Esophagus (tissue), 2 donors: ENCODE results near the gene KCTD7. TPM values are rescaled to one million over a fixed set of nuclear protein-coding genes. Genes with fewer than 3 reads are reported as not detected.
"Not testable (repeated sequence)": the region's sequence is repeated elsewhere in the genome, so short reads cannot be mapped to it uniquely, and the experiment has no call there.

Source experiments
- H3K27ac ChIP-seq, 2 donors: one replicate each; pipeline ENCODE4 v1.5.1; 2013; ENCODE audit warnings: low read depth in 2 of 2, mild to moderate bottlenecking in 2 of 2, inconsistent platforms in 1 of 2, low read length in 1 of 2, moderate library complexity in 1 of 2
- H3K27me3 ChIP-seq, 2 donors: one replicate each; pipeline ENCODE4 v1.6.1; 2013; ENCODE audit warnings: low read length in 2 of 2, control low read depth in 1 of 2, mild to moderate bottlenecking in 1 of 2; ENCODE audit not compliant: insufficient read depth in 2 of 2, control insufficient read depth in 1 of 2
- H3K36me3 ChIP-seq, 2 donors: one replicate each; pipeline ENCODE4 v1.6.1; 2013; ENCODE audit warnings: low read length in 1 of 2; ENCODE audit not compliant: control insufficient read depth in 2 of 2, insufficient read depth in 2 of 2
- H3K4me1 ChIP-seq, 2 donors: one replicate each; pipeline ENCODE4 v1.6.1; 2013; ENCODE audit warnings: low read length in 1 of 2; ENCODE audit not compliant: control insufficient read depth in 2 of 2, insufficient read depth in 2 of 2
- H3K4me3 ChIP-seq, 2 donors: one replicate each; pipeline ENCODE4 v1.5.1; 2013; ENCODE audit warnings: low read length in 2 of 2, mild to moderate bottlenecking in 2 of 2, low read depth in 1 of 2, moderate library complexity in 1 of 2
- H3K9me3 ChIP-seq, 2 donors: one replicate each; pipeline ENCODE4 v1.6.1; 2013; ENCODE audit warnings: mild to moderate bottlenecking in 2 of 2, low read depth in 1 of 2, low read length in 1 of 2, moderate library complexity in 1 of 2; ENCODE audit not compliant: control insufficient read depth in 2 of 2, insufficient read depth in 1 of 2
- WGBS, 2 donors: extraction: QIAGEN DNeasy Blood & Tissue Kit; methylation state at CpG; one replicate each; pipeline ENCODE4 v1.1.7; 2013; 5-methylcytosine and 5-hydroxymethylcytosine counted together
- polyA plus RNA-seq, 2 donors: library from polyadenylated mRNA; stranded (reverse); fragments of 200-250 nt; gene quantifications; one replicate each; pipeline ENCODE4 v1.2.3, GENCODE V29; 2013
- donor health status: healthy with polysubstance abuse.
- donor health status: Bipolar disorder and iron deficiency.

KCTD7 gene
- 1 to 10 TPM; 1.9 to 2.9 TPM for polyA plus RNA-seq

- H3K4me1 ChIP-seq, result peaks cover 0 to 2% of the 10 kb centered on the region in 2 donors
- no peaks in the 10 kb centered on the region for H3K9me3 ChIP-seq
- no peaks in the 10 kb centered on the region for H3K27me3 ChIP-seq
- WGBS, 2 donors, result 0% methylated on average over 61 to 93 of the region's 93 CpGs
- H3K36me3 ChIP-seq, result peaks cover 0 to 3% of the 10 kb centered on the region in 2 donors
- H3K4me3 ChIP-seq, result peak within 1 kb of the TSS; percentile 66 to 74
- peak within 1 kb of the TSS; percentile 96 to 99 for H3K27ac ChIP-seq
These were observed at the start of gene KCTD7 for GRCh38 chr7:66628361-66629221. Gene KCTD7 (plus strand): TSS chr7:66628881. CDS start chr7:66629065, 184 bp downstream.

DNA sequence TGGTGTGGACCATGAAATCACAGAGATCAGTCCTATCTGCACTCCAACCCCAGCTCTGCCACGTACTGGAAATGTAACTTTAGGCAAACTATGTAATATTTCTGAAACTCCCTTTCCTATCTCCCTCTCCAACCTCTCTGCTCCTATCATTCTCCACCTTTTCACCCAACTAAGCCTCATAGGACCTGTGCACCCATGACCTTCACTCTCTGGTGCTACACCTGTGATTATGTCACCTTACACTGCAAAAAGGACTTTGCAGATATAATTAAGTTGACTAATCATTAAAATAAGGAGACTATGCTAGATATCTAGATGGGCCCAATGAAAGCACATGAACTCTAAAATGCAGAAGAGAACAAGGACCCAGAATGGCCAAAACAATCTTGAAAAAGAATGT, 48.3 kb upstream of the KCTD7 start:
- WGBS, 2 donors, result 62 to 63% methylated on average over 1 of the region's 1 CpG
- not testable (repeated sequence) for H3K27ac ChIP-seq, H3K9me3 ChIP-seq, H3K27me3 ChIP-seq, H3K4me1 ChIP-seq, H3K4me3 ChIP-seq, H3K36me3 ChIP-seq

- not testable (repeated sequence) for H3K4me1 ChIP-seq, H3K36me3 ChIP-seq, H3K27me3 ChIP-seq, H3K4me3 ChIP-seq, H3K9me3 ChIP-seq, H3K27ac ChIP-seq
- WGBS, 2 donors, result 81 to 88% methylated on average over 4 of the region's 4 CpGs
These were observed 45.7 kb upstream of the KCTD7 start for GRCh38 chr7:66582816-66583489.

DNA sequence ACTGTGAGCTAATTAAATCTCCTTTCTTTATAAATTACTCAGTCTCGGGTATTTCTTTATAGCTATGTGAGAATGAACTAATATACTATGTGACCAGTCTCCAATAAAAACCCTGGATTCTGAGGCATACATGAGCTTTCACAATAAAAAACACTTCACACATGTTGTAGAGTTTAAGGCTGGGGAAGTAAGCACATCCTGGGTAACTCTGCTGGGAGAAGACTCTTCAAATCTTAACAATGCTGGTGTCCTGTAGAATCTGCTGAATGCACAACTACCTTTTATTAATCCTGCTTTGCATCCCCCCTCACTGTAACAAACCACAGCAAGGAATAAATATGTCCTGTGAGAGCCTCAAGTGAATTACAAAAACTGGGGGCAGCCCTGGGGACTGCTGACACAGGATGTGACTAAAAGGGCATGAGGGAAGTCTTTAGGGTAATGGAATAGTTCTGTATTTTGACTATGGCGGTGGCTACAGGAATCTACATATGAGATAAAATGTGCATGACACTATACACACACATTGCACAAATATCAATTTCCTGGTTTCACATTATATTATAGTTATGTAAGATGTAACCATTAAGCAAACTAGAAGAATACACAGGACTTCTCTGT, 45.1 kb upstream of the KCTD7 start:
- WGBS, 2 donors, result 93 to 95% methylated on average over 2 of the region's 2 CpGs
- peaks cover 0 to 3% of the 10 kb centered on the region in 2 donors for H3K4me1 ChIP-seq
- H3K9me3 ChIP-seq, result no peaks in the 10 kb centered on the region
- H3K27me3 ChIP-seq, result no peaks in the 10 kb centered on the region
- no peak overlapping the region for H3K27ac ChIP-seq
- H3K36me3 ChIP-seq, result peaks cover 0 to 4% of the 10 kb centered on the region in 2 donors
- no peak overlapping the region for H3K4me3 ChIP-seq

GRCh38 chr7:66586181-66586580, 42.5 kb upstream of the KCTD7 start:
- 75 to 92% methylated on average over 1 of the region's 1 CpG for WGBS, 2 donors
- peaks cover 0 to 4% of the 10 kb centered on the region in 2 donors for H3K36me3 ChIP-seq
- no peaks in the 10 kb centered on the region for H3K9me3 ChIP-seq
- no peak overlapping the region for H3K4me3 ChIP-seq
- no peak overlapping the region for H3K27ac ChIP-seq
- H3K4me1 ChIP-seq, result peaks cover 1 to 3% of the 10 kb centered on the region in 2 donors
- no peaks in the 10 kb centered on the region for H3K27me3 ChIP-seq

GRCh38 chr7:66588226-66588625, 40.5 kb upstream of the KCTD7 start:
- WGBS, 2 donors, result 83 to 88% methylated on average over 1 of the region's 1 CpG
- H3K27ac ChIP-seq, H3K36me3 ChIP-seq, H3K9me3 ChIP-seq, H3K4me3 ChIP-seq, H3K27me3 ChIP-seq, H3K4me1 ChIP-seq: not testable (repeated sequence)

DNA sequence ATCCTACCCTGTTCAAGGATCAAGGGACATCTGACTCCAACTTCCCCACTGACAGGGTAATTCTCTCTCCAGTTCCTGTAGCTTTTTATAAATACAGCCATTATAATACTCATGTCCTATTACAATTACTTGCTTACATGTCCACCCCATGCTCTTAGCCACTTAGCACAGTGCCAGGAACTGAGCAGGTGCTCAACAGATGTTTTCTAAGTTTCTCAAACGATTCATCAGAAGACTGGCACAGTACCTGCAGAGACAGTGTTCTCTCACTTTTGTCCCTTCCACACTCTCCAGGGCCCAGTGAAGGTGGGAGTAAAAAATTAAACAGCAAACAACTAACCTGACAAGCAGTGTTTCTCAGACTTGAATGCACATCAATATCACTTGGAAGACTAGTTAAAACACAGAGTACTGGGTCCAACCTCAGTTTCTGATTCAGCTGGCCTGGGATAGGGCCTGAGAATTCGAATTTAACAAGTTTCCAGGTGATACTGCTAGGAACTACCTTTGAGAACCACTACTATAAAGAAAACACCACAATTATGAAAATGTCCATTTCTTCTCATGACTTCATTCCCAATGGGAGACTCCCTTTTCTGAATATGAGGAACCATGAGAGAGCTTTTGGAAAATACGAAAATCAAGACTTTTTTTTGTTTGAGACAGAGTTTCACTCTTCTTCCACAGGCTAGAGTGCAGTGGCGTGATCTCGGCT, 39.7 kb upstream of the KCTD7 start:
- not testable (repeated sequence) for H3K9me3 ChIP-seq, H3K27me3 ChIP-seq, H3K4me3 ChIP-seq, H3K36me3 ChIP-seq, H3K4me1 ChIP-seq, H3K27ac ChIP-seq
- 71 to 73% methylated on average over 5 of the region's 5 CpGs for WGBS, 2 donors

DNA sequence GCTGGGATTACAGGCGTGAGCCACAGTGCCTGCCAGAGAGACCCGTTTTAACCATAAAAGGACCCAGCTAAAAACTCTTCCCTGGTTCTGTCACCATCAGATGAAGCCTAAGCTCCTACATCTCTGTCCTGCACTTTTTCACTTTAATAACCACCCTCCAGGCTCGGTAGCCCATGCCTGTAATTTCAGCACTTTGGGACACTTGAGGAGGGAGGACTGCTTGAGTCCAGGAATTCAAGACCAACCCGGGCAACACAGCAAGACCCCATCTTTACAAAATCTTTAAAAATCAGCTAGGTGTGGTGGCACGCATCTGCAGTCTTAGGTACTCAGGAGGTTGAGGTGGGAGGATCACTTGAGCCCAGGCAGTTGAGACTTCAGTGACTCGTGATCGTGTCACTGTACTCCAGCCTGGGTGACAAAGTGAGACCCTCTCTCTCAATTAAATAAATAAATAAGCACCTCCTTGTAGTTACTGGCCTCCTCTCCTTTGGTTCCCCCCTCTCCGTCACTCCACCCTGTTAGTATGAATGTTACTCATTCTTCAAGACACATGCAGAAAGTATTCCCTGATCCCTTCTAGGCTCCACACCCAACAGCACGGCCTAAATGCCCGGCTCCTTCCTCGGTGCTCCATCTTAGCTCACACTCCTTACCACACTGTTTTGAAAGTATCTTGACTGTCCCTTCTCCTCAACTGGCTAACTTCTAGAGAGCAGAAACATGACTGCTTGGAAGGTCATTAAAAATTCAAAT, 38.2 kb upstream of the KCTD7 start:
- not testable (repeated sequence) for H3K27me3 ChIP-seq, H3K9me3 ChIP-seq, H3K4me1 ChIP-seq, H3K36me3 ChIP-seq
- peak overlapping the region in 1 of 2 donors; percentile 17 for H3K27ac ChIP-seq
- 52 to 54% methylated on average over 11 of the region's 11 CpGs for WGBS, 2 donors
- peak overlapping the region in 1 of 2 donors; percentile 75 for H3K4me3 ChIP-seq
